ENCODE measurements around the gene BCO1. TPM values are rescaled to one million over a fixed set of nuclear protein-coding genes. Genes with fewer than 3 reads are reported as not detected.
"Not testable (repeated sequence)": the region's sequence is repeated elsewhere in the genome, so short reads cannot be mapped to it uniquely, and the experiment has no call there.

Gene BCO1
- total RNA-seq, 3 donors from 2014 or later (not counting 1 experiment from before 2014, with no cell fraction given): not detected

GRCh38 chr16:81219151-81219550 is 19.3 kb upstream of the BCO1 start:
- Histone ChIP-seq H3K4me1 (ENCODE audit: control insufficient read depth, insufficient read depth, low read length) (no peaks in the 10 kb centered on the region), H3K27me3 (ENCODE audit: control insufficient read depth, insufficient read depth, low read length) (no peaks in the 10 kb centered on the region), H3K9me3 (ENCODE audit: control insufficient read depth, insufficient read depth, low read length) (no peaks in the 10 kb centered on the region), H3K4me3 (ENCODE audit: low read length) (no peak overlapping the region), H3K36me3 (ENCODE audit: control insufficient read depth, insufficient read depth, low read length) (no peaks in the 10 kb centered on the region), H3K27ac (ENCODE audit: low read length) (no peak overlapping the region)
- Mint-ChIP-seq H3K27me3 (ENCODE audit: low read depth in 2 of 2) (no peaks in the 10 kb centered on the region), H3K36me3 (no peaks in the 10 kb centered on the region), H3K4me3 (no peak overlapping the region), H3K9me3 (no peaks in the 10 kb centered on the region), H3K27ac (no peak overlapping the region), H3K4me1 (no peaks in the 10 kb centered on the region)
- DNase-seq: no peak
- no peak for ATAC-seq
- intact Hi-C loops (cut with micrococcal nuclease): no loop called here
- 82% methylated on average over 9 of the region's 9 CpGs for WGBS (ENCODE audit: insufficient coverage)
- no peak for TF ChIP-seq CTCF (IDR thresholded peaks at IDR 0.05)

GRCh38 chr16:81220349-81220748 is 18.1 kb upstream of the BCO1 start:
- 67% methylated on average over 9 of the region's 9 CpGs for WGBS (ENCODE audit: insufficient coverage)
- Histone ChIP-seq H3K9me3 (ENCODE audit: control insufficient read depth, insufficient read depth, low read length) (no peaks in the 10 kb centered on the region), H3K36me3 (ENCODE audit: control insufficient read depth, insufficient read depth, low read length) (no peaks in the 10 kb centered on the region), H3K4me3 (ENCODE audit: low read length) (no peak overlapping the region), H3K4me1 (ENCODE audit: control insufficient read depth, insufficient read depth, low read length) (no peaks in the 10 kb centered on the region), H3K27ac (ENCODE audit: low read length) (no peak overlapping the region), H3K27me3 (ENCODE audit: control insufficient read depth, insufficient read depth, low read length) (no peaks in the 10 kb centered on the region)
- H3K4me3 Mint-ChIP-seq: no peak overlapping the region
- H3K36me3 Mint-ChIP-seq: no peaks in the 10 kb centered on the region
- ATAC-seq (no peak), DNase-seq (no peak)
- no peaks in the 10 kb centered on the region for H3K9me3 Mint-ChIP-seq
- no peaks in the 10 kb centered on the region for H3K4me1 Mint-ChIP-seq
- H3K27me3 Mint-ChIP-seq (ENCODE audit: low read depth in 2 of 2): peaks cover 2 to 9% of the 10 kb centered on the region in 2 donors
- no peak for TF ChIP-seq CTCF (IDR thresholded peaks at IDR 0.05)
- intact Hi-C loops (cut with micrococcal nuclease): no loop called here
- H3K27ac Mint-ChIP-seq: no peak overlapping the region

- no peaks in the 10 kb centered on the region for H3K36me3 Mint-ChIP-seq
- Histone ChIP-seq H3K27ac (ENCODE audit: low read length) (no peak overlapping the region), H3K4me1 (ENCODE audit: control insufficient read depth, insufficient read depth, low read length) (no peaks in the 10 kb centered on the region), H3K9me3 (ENCODE audit: control insufficient read depth, insufficient read depth, low read length) (no peaks in the 10 kb centered on the region), H3K4me3 (ENCODE audit: low read length) (no peak overlapping the region), H3K36me3 (ENCODE audit: control insufficient read depth, insufficient read depth, low read length) (no peaks in the 10 kb centered on the region), H3K27me3 (ENCODE audit: control insufficient read depth, insufficient read depth, low read length) (no peaks in the 10 kb centered on the region)
- peaks cover 3 to 9% of the 10 kb centered on the region in 2 donors for H3K27me3 Mint-ChIP-seq (ENCODE audit: low read depth in 2 of 2)
- no peaks in the 10 kb centered on the region for H3K4me1 Mint-ChIP-seq
- DNase-seq (no peak), ATAC-seq (no peak)
- H3K27ac Mint-ChIP-seq: no peak overlapping the region
- H3K9me3 Mint-ChIP-seq: no peaks in the 10 kb centered on the region
- intact Hi-C loops (cut with micrococcal nuclease): no loop called here
- no peak overlapping the region for H3K4me3 Mint-ChIP-seq
- WGBS (ENCODE audit: insufficient coverage): 89% methylated on average over 6 of the region's 6 CpGs
- TF ChIP-seq CTCF (IDR thresholded peaks at IDR 0.05): no peak
Observed at GRCh38 chr16:81221731-81222130, 16.8 kb upstream of the BCO1 start.

- Histone ChIP-seq H3K27ac (ENCODE audit: low read length) (no peak overlapping the region), H3K4me3 (ENCODE audit: low read length) (no peak overlapping the region), H3K4me1 (ENCODE audit: control insufficient read depth, insufficient read depth, low read length) (no peaks in the 10 kb centered on the region), H3K9me3 (ENCODE audit: control insufficient read depth, insufficient read depth, low read length) (no peaks in the 10 kb centered on the region), H3K36me3 (ENCODE audit: control insufficient read depth, insufficient read depth, low read length) (no peaks in the 10 kb centered on the region), H3K27me3 (ENCODE audit: control insufficient read depth, insufficient read depth, low read length) (no peaks in the 10 kb centered on the region)
- Mint-ChIP-seq H3K4me3 (no peak overlapping the region), H3K27ac (no peak overlapping the region), H3K36me3 (no peaks in the 10 kb centered on the region), H3K9me3 (no peaks in the 10 kb centered on the region), H3K4me1 (no peaks in the 10 kb centered on the region), H3K27me3 (ENCODE audit: low read depth in 2 of 2) (peaks cover 12% of the 10 kb centered on the region in 2 donors)
- intact Hi-C loops (cut with micrococcal nuclease): no loop called here
- no peak for ATAC-seq
- no peak for DNase-seq
- WGBS (ENCODE audit: insufficient coverage): 82% methylated on average over 1 of the region's 1 CpG
- no peak for TF ChIP-seq CTCF (IDR thresholded peaks at IDR 0.05)
Observed at GRCh38 chr16:81224824-81225223, 13.7 kb upstream of the BCO1 start.

GRCh38 chr16:81225697-81226096 is 12.8 kb upstream of the BCO1 start:
- H3K36me3 ChIP-seq (ENCODE audit: control insufficient read depth, insufficient read depth, low read length); H3K4me3 ChIP-seq (ENCODE audit: low read length); H3K36me3 Mint-ChIP-seq; H3K4me1 ChIP-seq (ENCODE audit: control insufficient read depth, insufficient read depth, low read length); DNase-seq; H3K27me3 ChIP-seq (ENCODE audit: control insufficient read depth, insufficient read depth, low read length); H3K9me3 ChIP-seq (ENCODE audit: control insufficient read depth, insufficient read depth, low read length); H3K4me1 Mint-ChIP-seq; H3K9me3 Mint-ChIP-seq; ATAC-seq; H3K27ac Mint-ChIP-seq; H3K4me3 Mint-ChIP-seq; H3K27ac ChIP-seq (ENCODE audit: low read length); intact Hi-C loops (cut with micrococcal nuclease): not testable (repeated sequence)
- H3K27me3 Mint-ChIP-seq (ENCODE audit: low read depth in 2 of 2): peaks cover 13 to 15% of the 10 kb centered on the region in 2 donors
- WGBS (ENCODE audit: insufficient coverage): 76% methylated on average over 5 of the region's 5 CpGs
